Stimulated activated CD4-positive, alpha-beta T cell treated with anti-CD3 and anti-CD28 coated beads, Interleukin-1b, Interleukin-23, amount 100 ng/mL, for 24 hours (primary cell): Measurements from ENCODE around the gene DTX3L.

ENCODE experiments used
- DNase-seq, 4 experiments: peaks; one replicate each; pipeline ENCODE4 v3.0.0-alpha.2; 2020; ENCODE audit warnings: low read depth in 4 of 4, low spot score in 1 of 4

The DTX3L gene

GRCh38 chr3:122602011-122602710, 38.0 kb downstream of the DTX3L start:
- DNase-seq = no peak

GRCh38 chr3:122603056-122603455, 38.9 kb downstream of the DTX3L start:
- no peak for DNase-seq

- no peak for DNase-seq
These were observed 42.2 kb downstream of the DTX3L start for GRCh38 chr3:122606330-122606729.

- no peak for DNase-seq
These were observed 44.8 kb downstream of the DTX3L start for GRCh38 chr3:122608916-122609315.

GRCh38 chr3:122609798-122610559, 45.8 kb downstream of the DTX3L start:
- peak in 2 of 4 experiments; percentile 3 to 10 for DNase-seq

GRCh38 chr3:122612696-122613095, 48.6 kb downstream of the DTX3L start:
- no peak for DNase-seq

GRCh38 chr3:122615303-122615702, 51.2 kb downstream of the DTX3L start:
- no peak for DNase-seq

- no peak for DNase-seq
These were observed 54.5 kb downstream of the DTX3L start for GRCh38 chr3:122618614-122619013.

- no peak for DNase-seq
These were observed 54.9 kb downstream of the DTX3L start for GRCh38 chr3:122619040-122619439.

- DNase-seq = no peak
These were observed 56.3 kb downstream of the DTX3L start for GRCh38 chr3:122620399-122620798.

- DNase-seq = no peak
These were observed 57.0 kb downstream of the DTX3L start for GRCh38 chr3:122621112-122621511.

- DNase-seq = no peak
These were observed 59.1 kb downstream of the DTX3L start for GRCh38 chr3:122623031-122623829.
